Thyroid gland (tissue), 4 donors: ENCODE results near the gene SARDH. TPM values are rescaled to one million over a fixed set of nuclear protein-coding genes. Genes with fewer than 3 reads are reported as not detected.

ENCODE experiments used
- DNase-seq, 2 donors: peaks; one replicate each; pipeline ENCODE4 v3.0.0-alpha.2; 2019
- H3K27ac ChIP-seq, 3 donors: fragments of 200-600 bp; sonication (generic); 1 replicate in 2 of 3; 2 replicates in 1 of 3; pipeline ENCODE4 v1.5.1; 2016 to 2019; ENCODE audit warnings: mild to moderate bottlenecking in 1 of 3, moderate library complexity in 1 of 3
- H3K27me3 ChIP-seq: fragments of 200-600 bp; sonication (generic); one replicate; pipeline ENCODE4 v1.5.1; 2019
- H3K36me3 ChIP-seq, 2 donors: fragments of 200-600 bp; sonication (generic); one replicate each; pipeline ENCODE4 v1.5.1; 2016 to 2019
- H3K4me1 ChIP-seq, 2 donors: fragments of 200-600 bp; sonication (generic); one replicate each; pipeline ENCODE4 v1.5.1; 2017 to 2019
- H3K4me3 ChIP-seq, 3 donors: fragments of 200-600 bp; sonication (generic); replicated peaks in 1 of 3; 1 replicate in 2 of 3; 2 replicates in 1 of 3; pipeline ENCODE4 v1.5.1; 2016; ENCODE audit warnings: mild to moderate bottlenecking in 1 of 3
- H3K9me3 ChIP-seq: fragments of 200-600 bp; sonication (generic); one replicate; pipeline ENCODE4 v1.5.1; 2017
- CTCF ChIP-seq, 6 experiments: fragments of 200-600 bp in 3 of 6; fragments of 450-650 bp in 3 of 6; sonication (generic) in 3 of 6; IDR thresholded peaks; one replicate each; pipeline ENCODE4 v1.5.1; 2016 to 2019; ENCODE audit warnings: antibody characterized with exemption in 6 of 6, mild to moderate bottlenecking in 2 of 6, inconsistent platforms in 1 of 6, moderate library complexity in 1 of 6
- POLR2A ChIP-seq, 2 donors: fragments of 450-650 bp; IDR thresholded peaks; one replicate each; pipeline ENCODE4 v1.6.1; 2017; ENCODE audit warnings: antibody characterized with exemption in 2 of 2, mild to moderate bottlenecking in 2 of 2, moderate library complexity in 1 of 2
- WGBS, 2 donors: methylation state at CpG; one replicate each; pipeline ENCODE4 v1.1.5; 2017; 5-methylcytosine and 5-hydroxymethylcytosine counted together
- intact Hi-C: fragments of 100-400 bp; cut with DNase I; formaldehyde crosslinking; loops from one replicate; pipeline ENCODE4 v1.15.1; 2023
- total RNA-seq, 4 donors: library from RNA; depleted of rRNA; stranded (reverse); fragments of >200 nt; gene quantifications; one replicate each; pipeline ENCODE4 v1.2.3, GENCODE V29; 2016

The SARDH gene
- total RNA-seq, 4 donors from 2014 or later: 2.2 to 6.2 (median 3.3) TPM; not detected in 1

- no peak for DNase-seq
- intact Hi-C loops: no loop called here
- TF ChIP-seq CTCF (IDR thresholded peaks at IDR 0.05): no peak
- no peak for TF ChIP-seq POLR2A (IDR thresholded peaks at IDR 0.05)
- Histone ChIP-seq H3K4me1 (no peaks in the 10 kb centered on the region), H3K27ac (no peak overlapping the region), H3K27me3 (no peaks in the 10 kb centered on the region), H3K9me3 (no peaks in the 10 kb centered on the region), H3K36me3 (no peaks in the 10 kb centered on the region), H3K4me3 (no peak overlapping the region)
- WGBS, 2 donors: 88 to 93% methylated on average over 14 to 21 of the region's 25 CpGs
Measured at GRCh38 chr9:133641861-133642595, 96.1 kb downstream of the SARDH start.

- no peak for DNase-seq
- Histone ChIP-seq H3K27me3 (no peaks in the 10 kb centered on the region), H3K9me3 (no peaks in the 10 kb centered on the region), H3K36me3 (no peaks in the 10 kb centered on the region), H3K4me1 (no peaks in the 10 kb centered on the region), H3K4me3 (no peak overlapping the region), H3K27ac (no peak overlapping the region)
- no peak for TF ChIP-seq CTCF (IDR thresholded peaks at IDR 0.05)
- no peak for TF ChIP-seq POLR2A (IDR thresholded peaks at IDR 0.05)
- WGBS, 2 donors: 80 to 90% methylated on average over 2 to 7 of the region's 7 CpGs
- intact Hi-C loops: no loop called here
Measured at GRCh38 chr9:133641396-133641655, 96.8 kb downstream of the SARDH start.

- no peak overlapping the region for H3K27ac ChIP-seq
Measured at GRCh38 chr9:133640580-133641395, 97.4 kb downstream of the SARDH start.

GRCh38 chr9:133640160-133640559 is 98.0 kb downstream of the SARDH start:
- WGBS, 2 donors: 91 to 97% methylated on average over 5 to 7 of the region's 7 CpGs
- intact Hi-C loops: no loop called here

More at GRCh38 chr9:133640580-133641395, 97.4 kb downstream of the SARDH start:
- Histone ChIP-seq H3K4me1 (no peaks in the 10 kb centered on the region), H3K36me3 (no peaks in the 10 kb centered on the region), H3K4me3 (no peak overlapping the region), H3K27me3 (no peaks in the 10 kb centered on the region), H3K9me3 (no peaks in the 10 kb centered on the region)
- WGBS, 2 donors: 87 to 89% methylated on average over 12 to 13 of the region's 13 CpGs
- no peak for DNase-seq
- intact Hi-C loops: no loop called here
- TF ChIP-seq POLR2A (IDR thresholded peaks at IDR 0.05): no peak
- no peak for TF ChIP-seq CTCF (IDR thresholded peaks at IDR 0.05)

More at GRCh38 chr9:133640160-133640559, 98.0 kb downstream of the SARDH start:
- TF ChIP-seq POLR2A (IDR thresholded peaks at IDR 0.05): no peak
- no peak for TF ChIP-seq CTCF (IDR thresholded peaks at IDR 0.05)
- Histone ChIP-seq H3K9me3 (no peaks in the 10 kb centered on the region), H3K4me1 (no peaks in the 10 kb centered on the region), H3K27me3 (no peaks in the 10 kb centered on the region), H3K4me3 (no peak overlapping the region), H3K27ac (no peak overlapping the region), H3K36me3 (no peaks in the 10 kb centered on the region)
- DNase-seq: no peak
